GM12878 (cell line): ENCODE measurements around the gene ANO2. TPM values are rescaled to one million over a fixed set of nuclear protein-coding genes. Genes with fewer than 3 reads are reported as not detected.

Experiments
- ATAC-seq: fragments of 200-7000 bp; cut with Tn5 transposase; 3 replicates; pipeline ENCODE4 v1.9.1; 2020; ENCODE audit warnings: mild to moderate bottlenecking, moderate library complexity
- BruUV-seq: library from RNA; stranded (reverse); fragments of 400-500 nt; replicated peaks from 2 replicates; lab custom pipeline; 2021; lab: Mats Ljungman, UMichigan
- CTCF ChIA-PET: fragments of 300-600 bp; sonication (Branson Sonifier 250); formaldehyde crosslinking; extraction: SDS; loops from one replicate; lab custom pipeline; 2021; ENCODE audit warnings: inconsistent platforms; lab: Yijun Ruan, JAX
- POLR2A ChIA-PET: fragments of 350-600 bp; formaldehyde crosslinking; extraction: SDS; loops from one replicate; lab custom pipeline; 2021; ENCODE audit warnings: inconsistent platforms; lab: Charles Lee
- RAD21 ChIA-PET: fragments of 300-600 bp; sonication (Branson Sonifier 250); formaldehyde crosslinking; loops from one replicate; lab custom pipeline; 2023; ENCODE audit warnings: antibody characterized with exemption; ENCODE audit not compliant: unreplicated experiment; lab: Charles Lee
- SMC1A ChIA-PET: fragments of 300-600 bp; sonication (Branson Sonifier 250); formaldehyde crosslinking; loops from one replicate; lab custom pipeline; 2023; ENCODE audit not compliant: unreplicated experiment, uncharacterized antibody; lab: Charles Lee
- DNase-seq: peaks from one replicate; pipeline ENCODE4 v3.0.0-alpha.2; 2011; ENCODE audit warnings: low read depth, low spot score
- FAIRE-seq: peaks from 3 replicates; lab custom pipeline; 2011; peaks lifted over from hg19 to GRCh38; lab: Jason Lieb, UNC
- H2AFZ ChIP-seq: 2 replicates; pipeline ENCODE4 v1.6.0; 2011; ENCODE audit warnings: low read depth, low read length, control low read depth; ENCODE audit not compliant: control insufficient read depth
- H3K27ac ChIP-seq: 2 replicates; pipeline ENCODE4 v1.5.1; 2011; ENCODE audit warnings: control low read depth; ENCODE audit not compliant: control insufficient read depth, insufficient read depth
- H3K27me3 ChIP-seq, 2 experiments: replicated peaks in 1 of 2; 2 replicates each; pipeline versions ENCODE4 v1.6.0 to v1.6.1; 2011; ENCODE audit warnings: low read length in 1 of 2; ENCODE audit not compliant: control insufficient read depth in 2 of 2, insufficient read depth in 2 of 2
- H3K36me3 ChIP-seq, 2 experiments: 2 replicates each; pipeline ENCODE4 v1.5.1; 2011; ENCODE audit warnings: low read length in 1 of 2; ENCODE audit not compliant: control insufficient read depth in 2 of 2, insufficient read depth in 2 of 2
- H3K4me1 ChIP-seq: 2 replicates; pipeline ENCODE4 v1.6.1; 2011; ENCODE audit warnings: mild to moderate bottlenecking, low read length, moderate library complexity, mixed read lengths; ENCODE audit not compliant: control insufficient read depth, insufficient read depth
- H3K4me2 ChIP-seq: 2 replicates; pipeline ENCODE4 v1.6.0; 2011; ENCODE audit warnings: control low read depth; ENCODE audit not compliant: control insufficient read depth, insufficient read depth
- H3K4me3 ChIP-seq: fragments of 200-600 bp; sonication (generic); 2 replicates; pipeline ENCODE4 v1.5.1; 2016
- H3K79me2 ChIP-seq: 2 replicates; pipeline ENCODE4 v1.6.0; 2011; ENCODE audit warnings: low read length; ENCODE audit not compliant: control insufficient read depth, insufficient read depth
- H3K9ac ChIP-seq: 2 replicates; pipeline ENCODE4 v1.8.0; 2011; ENCODE audit warnings: low read length, control low read depth, mixed read lengths; ENCODE audit not compliant: control insufficient read depth, insufficient read depth
- H3K9me3 ChIP-seq: replicated peaks from 3 replicates; pipeline ENCODE4 v1.5.1; 2011; ENCODE audit warnings: mild to moderate bottlenecking, low read length; ENCODE audit not compliant: control insufficient read depth, insufficient read depth
- H4K20me1 ChIP-seq: 2 replicates; pipeline ENCODE4 v1.6.0; 2011; ENCODE audit not compliant: control insufficient read depth, insufficient read depth
- KAT2A ChIP-seq: conservative IDR thresholded peaks from 2 replicates; pipeline ENCODE4 v1.6.1; 2011; ENCODE audit warnings: low read depth, low read length; ENCODE audit not compliant: control insufficient read depth
- MTA3 ChIP-seq: IDR thresholded peaks from 2 replicates; pipeline ENCODE4 v1.6.1; 2012; ENCODE audit warnings: low read length, inconsistent platforms, borderline replicate concordance
- PAX8 ChIP-seq: fragments of 450-650 bp; IDR thresholded peaks from 2 replicates; pipeline ENCODE4 v1.6.1; 2017; ENCODE audit warnings: mild to moderate bottlenecking, moderate library complexity
- RELA ChIP-seq: fragments of 450-650 bp; IDR thresholded peaks from 2 replicates; pipeline ENCODE4 v1.8.0; 2014; ENCODE audit warnings: borderline replicate concordance; ENCODE audit not compliant: partially characterized antibody
- SMAD5 ChIP-seq: IDR thresholded peaks from 2 replicates; pipeline ENCODE4 v1.6.1; 2016; ENCODE audit warnings: antibody characterized with exemption, low read depth
- SPI1 ChIP-seq: IDR thresholded peaks from 2 replicates; pipeline ENCODE4 v1.6.1; 2011; ENCODE audit warnings: low read depth, mild to moderate bottlenecking, low read length, moderate library complexity, borderline replicate concordance; ENCODE audit not compliant: insufficient read depth
- STAT3 ChIP-seq: IDR thresholded peaks from 2 replicates; pipeline ENCODE4 v1.6.1; 2011; ENCODE audit warnings: low read depth, low read length, improper control_type of control experiment
- USF2 ChIP-seq: IDR thresholded peaks from 2 replicates; pipeline ENCODE4 v1.6.1; 2011; ENCODE audit warnings: low read depth, low read length, improper control_type of control experiment, borderline replicate concordance
- ZBTB4 ChIP-seq: fragments of 450-650 bp; formaldehyde crosslinking; IDR thresholded peaks from 2 replicates; pipeline ENCODE4 v1.4.0; 2022; ENCODE audit warnings: mild to moderate bottlenecking, moderate library complexity
- WGBS: methylation state at CpG from one replicate; pipeline ENCODE4 v1.1.6; 2016; ENCODE audit warnings: low lambda C conversion rate; ENCODE audit not compliant: insufficient replicate concordance, insufficient coverage; ENCODE audit errors: missing lambda C conversion rate; 5-methylcytosine and 5-hydroxymethylcytosine counted together
- in situ Hi-C: fragments of 300-500 bp; cut with MboI; formaldehyde crosslinking; loops from 9 replicates; pipeline ENCODE4 v1.14.3; 2018; ENCODE audit warnings: mixed read lengths
- intact Hi-C: fragments of 100-400 bp; cut with micrococcal nuclease; formaldehyde crosslinking; loops from one replicate; pipeline ENCODE4 v1.14.2; 2022; ENCODE audit not compliant: unreplicated experiment
- polyA plus RNA-seq, 11 experiments: library from polyadenylated mRNA; depleted of rRNA in 4 of 11; unstranded in 6 of 11; stranded (reverse) in 5 of 11; fragments of >200 nt; fragmentation: Nextera tagmentation in 4 of 11; fragmentation: Illumina TruSeq in 1 of 11; extraction: Ambion mirVana in 4 of 11; extraction: Trizol in 1 of 11; gene quantifications; 1 replicate in 1 of 11; 2 replicates in 10 of 11; pipeline versions ENCODE4 v1.2.1 to v1.2.3, GENCODE V29; 2011 to 2016; ENCODE audit warnings: inconsistent platforms in 2 of 11, missing spikeins in 2 of 11, low read depth in 1 of 11
- total RNA-seq, 4 experiments: library from RNA; depleted of rRNA in 3 of 4; stranded (reverse); fragments of >200 nt in 3 of 4; fragmentation: Illumina TruSeq in 1 of 4; extraction: Trizol in 1 of 4; gene quantifications; 2 replicates each; pipeline versions ENCODE4 v1.2.1 to v1.2.3, GENCODE V29; 2013 to 2021
- TF ChIP-seq, protein P1 (sequence below): fragments of 450-650 bp; IDR thresholded peaks from 2 replicates; pipeline ENCODE4 v1.6.1; 2017; ENCODE audit warnings: mild to moderate bottlenecking, low read depth, inconsistent platforms; ENCODE audit not compliant: poor library complexity, severe bottlenecking
- TF ChIP-seq, protein P2 (sequence below): fragments of 450-650 bp; IDR thresholded peaks from 2 replicates; pipeline ENCODE4 v1.6.1; 2018; ENCODE audit warnings: mild to moderate bottlenecking, low read depth, moderate library complexity; ENCODE audit not compliant: partially characterized antibody
- TF ChIP-seq, protein P3 (sequence below): fragments of 150-350 bp; IDR thresholded peaks from 2 replicates; pipeline ENCODE4 v1.6.1; 2014; ENCODE audit warnings: mild to moderate bottlenecking, low read depth, low read length

Gene ANO2
- total and polyA plus RNA-seq, 10 of the 15 experiments (the other 5 are each of a cell fraction or from before 2014, with no cell fraction given): not detected

DNA sequence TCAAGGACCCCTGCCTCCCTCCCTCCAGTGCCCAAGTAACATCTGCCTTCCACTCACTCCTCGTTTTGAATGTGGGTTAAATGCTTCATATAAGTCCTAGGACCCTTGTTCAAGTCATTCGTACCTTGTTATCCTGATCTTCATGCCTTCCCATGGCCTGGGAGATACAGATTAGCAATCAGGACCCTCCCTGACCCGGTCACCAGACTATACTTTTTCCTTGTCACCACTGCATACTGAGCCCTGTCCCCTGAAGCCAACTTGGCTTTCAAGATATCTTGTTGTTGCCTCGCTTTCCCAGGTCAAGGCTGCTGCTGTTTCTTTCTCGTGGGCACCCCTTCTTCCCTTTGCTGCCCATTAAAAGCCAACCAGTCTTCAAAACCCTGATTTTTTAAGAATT, 208.5 kb downstream of the ANO2 start:
- ATAC-seq (no peak), DNase-seq (no peak), FAIRE-seq (no peak)
- no peak overlapping the region for H3K27ac ChIP-seq
- RAD21 ChIA-PET: no interaction called here
- no peak overlapping the region for H3K4me2 ChIP-seq
- H3K4me3 ChIP-seq: no peak overlapping the region
- H3K36me3 ChIP-seq: no peaks in the 10 kb centered on the region
- H3K9me3 ChIP-seq: no peaks in the 10 kb centered on the region
- no peaks in the 10 kb centered on the region for H3K27me3 ChIP-seq
- H4K20me1 ChIP-seq: no peaks in the 10 kb centered on the region
- in situ Hi-C loops: no loop called here
- no peaks in the 10 kb centered on the region for H3K79me2 ChIP-seq
- H2AFZ ChIP-seq: no peak overlapping the region
- intact Hi-C loops: no loop called here
- no TSS peak for BruUV-seq
- no peaks in the 10 kb centered on the region for H3K4me1 ChIP-seq
- no peak overlapping the region for H3K9ac ChIP-seq
- POLR2A ChIA-PET: no interaction called here
- SMC1A ChIA-PET: no interaction called here
- TF ChIP-seq, protein P1, sequence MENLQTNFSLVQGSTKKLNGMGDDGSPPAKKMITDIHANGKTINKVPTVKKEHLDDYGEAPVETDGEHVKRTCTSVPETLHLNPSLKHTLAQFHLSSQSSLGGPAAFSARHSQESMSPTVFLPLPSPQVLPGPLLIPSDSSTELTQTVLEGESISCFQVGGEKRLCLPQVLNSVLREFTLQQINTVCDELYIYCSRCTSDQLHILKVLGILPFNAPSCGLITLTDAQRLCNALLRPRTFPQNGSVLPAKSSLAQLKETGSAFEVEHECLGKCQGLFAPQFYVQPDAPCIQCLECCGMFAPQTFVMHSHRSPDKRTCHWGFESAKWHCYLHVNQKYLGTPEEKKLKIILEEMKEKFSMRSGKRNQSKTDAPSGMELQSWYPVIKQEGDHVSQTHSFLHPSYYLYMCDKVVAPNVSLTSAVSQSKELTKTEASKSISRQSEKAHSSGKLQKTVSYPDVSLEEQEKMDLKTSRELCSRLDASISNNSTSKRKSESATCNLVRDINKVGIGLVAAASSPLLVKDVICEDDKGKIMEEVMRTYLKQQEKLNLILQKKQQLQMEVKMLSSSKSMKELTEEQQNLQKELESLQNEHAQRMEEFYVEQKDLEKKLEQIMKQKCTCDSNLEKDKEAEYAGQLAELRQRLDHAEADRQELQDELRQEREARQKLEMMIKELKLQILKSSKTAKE: no peak
- TF ChIP-seq KAT2A (no peak), SPI1 (no peak), MTA3 (no peak), STAT3 (no peak), USF2 (no peak), RELA (no peak), ZBTB4 (CRISPR knock-in tag) (no peak), SMAD5 (no peak), PAX8 (no peak)
- TF ChIP-seq, protein P2, sequence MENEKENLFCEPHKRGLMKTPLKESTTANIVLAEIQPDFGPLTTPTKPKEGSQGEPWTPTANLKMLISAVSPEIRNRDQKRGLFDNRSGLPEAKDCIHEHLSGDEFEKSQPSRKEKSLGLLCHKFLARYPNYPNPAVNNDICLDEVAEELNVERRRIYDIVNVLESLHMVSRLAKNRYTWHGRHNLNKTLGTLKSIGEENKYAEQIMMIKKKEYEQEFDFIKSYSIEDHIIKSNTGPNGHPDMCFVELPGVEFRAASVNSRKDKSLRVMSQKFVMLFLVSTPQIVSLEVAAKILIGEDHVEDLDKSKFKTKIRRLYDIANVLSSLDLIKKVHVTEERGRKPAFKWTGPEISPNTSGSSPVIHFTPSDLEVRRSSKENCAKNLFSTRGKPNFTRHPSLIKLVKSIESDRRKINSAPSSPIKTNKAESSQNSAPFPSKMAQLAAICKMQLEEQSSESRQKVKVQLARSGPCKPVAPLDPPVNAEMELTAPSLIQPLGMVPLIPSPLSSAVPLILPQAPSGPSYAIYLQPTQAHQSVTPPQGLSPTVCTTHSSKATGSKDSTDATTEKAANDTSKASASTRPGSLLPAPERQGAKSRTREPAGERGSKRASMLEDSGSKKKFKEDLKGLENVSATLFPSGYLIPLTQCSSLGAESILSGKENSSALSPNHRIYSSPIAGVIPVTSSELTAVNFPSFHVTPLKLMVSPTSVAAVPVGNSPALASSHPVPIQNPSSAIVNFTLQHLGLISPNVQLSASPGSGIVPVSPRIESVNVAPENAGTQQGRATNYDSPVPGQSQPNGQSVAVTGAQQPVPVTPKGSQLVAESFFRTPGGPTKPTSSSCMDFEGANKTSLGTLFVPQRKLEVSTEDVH: no peak
- TF ChIP-seq, protein P3, sequence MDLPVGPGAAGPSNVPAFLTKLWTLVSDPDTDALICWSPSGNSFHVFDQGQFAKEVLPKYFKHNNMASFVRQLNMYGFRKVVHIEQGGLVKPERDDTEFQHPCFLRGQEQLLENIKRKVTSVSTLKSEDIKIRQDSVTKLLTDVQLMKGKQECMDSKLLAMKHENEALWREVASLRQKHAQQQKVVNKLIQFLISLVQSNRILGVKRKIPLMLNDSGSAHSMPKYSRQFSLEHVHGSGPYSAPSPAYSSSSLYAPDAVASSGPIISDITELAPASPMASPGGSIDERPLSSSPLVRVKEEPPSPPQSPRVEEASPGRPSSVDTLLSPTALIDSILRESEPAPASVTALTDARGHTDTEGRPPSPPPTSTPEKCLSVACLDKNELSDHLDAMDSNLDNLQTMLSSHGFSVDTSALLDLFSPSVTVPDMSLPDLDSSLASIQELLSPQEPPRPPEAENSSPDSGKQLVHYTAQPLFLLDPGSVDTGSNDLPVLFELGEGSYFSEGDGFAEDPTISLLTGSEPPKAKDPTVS: no peak
- CTCF ChIA-PET: interaction anchor here (0.7 to 4.4 kb wide), 2 partner anchors 9 to 87 kb away, joined by 3 to 26 read pairs; no protein-coding TSS in a partner anchor
- 17% methylated on average over 5 of the region's 5 CpGs for WGBS
